Mesothelial cell of epicardium (in vitro differentiated cells): Measurements from ENCODE around the gene FHDC1. TPM values are rescaled to one million over a fixed set of nuclear protein-coding genes. Genes with fewer than 3 reads are reported as not detected.

Experiments
- DNase-seq, 2 experiments: peaks; one replicate each; pipeline ENCODE4 v3.0.0; 2021; ENCODE audit warnings: low spot score in 2 of 2; ENCODE audit not compliant: unreplicated experiment in 2 of 2
- H3K27ac Mint-ChIP-seq: 2 replicates; pipeline ENCODE4 v1.8.0; 2021; ENCODE audit warnings: mixed read lengths
- H3K27me3 Mint-ChIP-seq: 2 replicates; pipeline ENCODE4 v1.8.0; 2021; ENCODE audit warnings: low read depth, mixed read lengths
- H3K36me3 Mint-ChIP-seq: 2 replicates; pipeline ENCODE4 v1.8.0; 2021; ENCODE audit warnings: mixed read lengths
- H3K4me1 Mint-ChIP-seq: 2 replicates; pipeline ENCODE4 v1.8.0; 2021; ENCODE audit warnings: mixed read lengths
- H3K4me3 Mint-ChIP-seq: 2 replicates; pipeline ENCODE4 v1.8.0; 2021; ENCODE audit warnings: mild to moderate bottlenecking, moderate library complexity, mixed read lengths
- H3K9me3 Mint-ChIP-seq: 2 replicates; pipeline ENCODE4 v1.8.0; 2021; ENCODE audit warnings: mixed read lengths
- CTCF ChIP-seq: fragments of 200-600 bp; sonication (generic); IDR thresholded peaks from one replicate; pipeline ENCODE4 v1.5.0; 2021; ENCODE audit warnings: antibody characterized with exemption; ENCODE audit not compliant: unreplicated experiment
- total RNA-seq: library from RNA; stranded (reverse); gene quantifications from 3 replicates; pipeline ENCODE4 v1.2.1, GENCODE V29; 2021

FHDC1 gene
- total RNA-seq, 1 donor from 2014 or later: 4.6 TPM

GRCh38 chr4:152971053-152971452 is 34.9 kb downstream of the FHDC1 start:
- Mint-ChIP-seq H3K4me3 (no peak overlapping the region), H3K36me3 (peaks cover 9% of the 10 kb centered on the region), H3K9me3 (no peaks in the 10 kb centered on the region), H3K4me1 (peaks cover 56% of the 10 kb centered on the region), H3K27me3 (no peaks in the 10 kb centered on the region), H3K27ac (peak overlapping the region; percentile 90)
- TF ChIP-seq CTCF: no peak
- DNase-seq: no peak

GRCh38 chr4:152972821-152973628 is 36.9 kb downstream of the FHDC1 start:
- no peaks in the 10 kb centered on the region for H3K9me3 Mint-ChIP-seq
- H3K4me1 Mint-ChIP-seq: peaks cover 49% of the 10 kb centered on the region

GRCh38 chr4:152973629-152974467 is 37.7 kb downstream of the FHDC1 start:
- Mint-ChIP-seq H3K4me3 (no peak overlapping the region), H3K9me3 (no peaks in the 10 kb centered on the region), H3K4me1 (peaks cover 47% of the 10 kb centered on the region), H3K27ac (peak overlapping the region; percentile 92), H3K27me3 (no peaks in the 10 kb centered on the region), H3K36me3 (peaks cover 6% of the 10 kb centered on the region)
- DNase-seq: no peak
- no peak for TF ChIP-seq CTCF

More at GRCh38 chr4:152972821-152973628, 36.9 kb downstream of the FHDC1 start:
- H3K4me3 Mint-ChIP-seq: no peak overlapping the region
- H3K27ac Mint-ChIP-seq: peak overlapping the region; percentile 92
- TF ChIP-seq CTCF: no peak
- H3K27me3 Mint-ChIP-seq: no peaks in the 10 kb centered on the region
- peaks cover 7% of the 10 kb centered on the region for H3K36me3 Mint-ChIP-seq
- DNase-seq: no peak

- Mint-ChIP-seq H3K27ac (no peak overlapping the region), H3K36me3 (peaks cover 6% of the 10 kb centered on the region), H3K9me3 (no peaks in the 10 kb centered on the region), H3K4me3 (no peak overlapping the region), H3K4me1 (peaks cover 39% of the 10 kb centered on the region), H3K27me3 (no peaks in the 10 kb centered on the region)
- TF ChIP-seq CTCF: no peak
- no peak for DNase-seq
Observed at GRCh38 chr4:152974468-152975379, 38.6 kb downstream of the FHDC1 start.
